ENCODE data around the gene GINS2. TPM values are rescaled to one million over a fixed set of nuclear protein-coding genes. Genes with fewer than 3 reads are reported as not detected.

GINS2 gene
- total and polyA plus RNA-seq, 2 of the 4 experiments (the other 2 are of a cell fraction) = 12.0 to 13.4 TPM

- no peak for TF ChIP-seq MXI1 (IDR thresholded peaks at IDR 0.05; ENCODE audit: borderline replicate concordance, low read depth, low read length)
Measured at GRCh38 chr16:85736921-85737320, 48.2 kb upstream of the GINS2 start (continued).

- BruUV-seq (replicated peaks) = no TSS peak
- H2BK5ac ChIP-seq (ENCODE audit: low read depth, low read length, poor library complexity, severe bottlenecking) = no peak overlapping the region
- in situ Hi-C loops (cut with MboI; ENCODE audit: low sequenced_read_pairs) (no loop called here), intact Hi-C loops (cut with micrococcal nuclease) (no loop called here), dilution Hi-C loops (cut with HindIII; ENCODE audit: low sequenced_read_pairs, unreplicated experiment) (no loop called here)
- POLR2A ChIA-PET (ENCODE audit: unreplicated experiment) = no interaction called here
- H2AFZ ChIP-seq (replicated peaks; ENCODE audit: low read length, poor library complexity) = no peak overlapping the region
- peaks cover 2 to 5% of the 10 kb centered on the region in 2 experiments; a peak in 3 of 4 replicates for H3K79me1 ChIP-seq (ENCODE audit: low read depth in 1 of 2, low read length in 2 of 2)
- TF ChIP-seq NFE2L2 (IDR thresholded peaks at IDR 0.05; ENCODE audit: low read depth, low read length) (no peak), POLR2A (IDR thresholded peaks at IDR 0.05; ENCODE audit: low read depth, low read length) (no peak), CHD1 (IDR thresholded peaks at IDR 0.05; ENCODE audit: low read depth, low read length) (no peak), RCOR1 (IDR thresholded peaks at IDR 0.05; ENCODE audit: insufficient replicate concordance, low read length) (no peak), MXI1 (IDR thresholded peaks at IDR 0.05; ENCODE audit: borderline replicate concordance, low read depth, low read length) (no peak), RAD21 (IDR thresholded peaks at IDR 0.05; ENCODE audit: low read length) (no peak), RFX5 (IDR thresholded peaks at IDR 0.05; ENCODE audit: low read depth, low read length) (no peak), ELK1 (IDR thresholded peaks at IDR 0.05; ENCODE audit: borderline replicate concordance, low read depth, low read length) (no peak), CEBPB (IDR thresholded peaks at IDR 0.05; ENCODE audit: low read depth, low read length) (no peak), SMC3 (IDR thresholded peaks at IDR 0.05; ENCODE audit: low read depth, low read length) (no peak), FOS (IDR thresholded peaks at IDR 0.05; ENCODE audit: low read depth, low read length) (no peak), BHLHE40 (IDR thresholded peaks at IDR 0.05; ENCODE audit: low read depth, low read length) (no peak)
- H2BK15ac ChIP-seq (ENCODE audit: low read depth, low read length) = no peak overlapping the region
- no peak overlapping the region for H3K23ac ChIP-seq (ENCODE audit: low read depth, low read length)
- H3K4ac ChIP-seq (ENCODE audit: low read depth, low read length) = no peak overlapping the region
- H3K36me3 ChIP-seq (ENCODE audit: control insufficient read depth, insufficient read depth, low read length) = no peaks in the 10 kb centered on the region; the same call in 1 of the 2 replicates
- H3K9me1 ChIP-seq (ENCODE audit: insufficient read depth, low read length) = peaks cover 5% of the 10 kb centered on the region; the same call in 1 of the 2 replicates
- H2AK9ac ChIP-seq (replicated peaks; ENCODE audit: low read depth, low read length, poor library complexity) = peak overlapping the region; percentile 40
- DNase-seq = no peak
- no peak for ATAC-seq (ENCODE audit: low read depth)
- no peak overlapping the region for H2BK20ac ChIP-seq (ENCODE audit: low read depth, low read length)
- no peak overlapping the region for H3K9ac ChIP-seq (ENCODE audit: low read depth, low read length)
- no peaks in the 10 kb centered on the region for H3K27me3 ChIP-seq (ENCODE audit: control insufficient read depth, insufficient read depth, low read length)
- no peak overlapping the region for H4K5ac ChIP-seq (ENCODE audit: low read depth, low read length)
- no peaks in the 10 kb centered on the region for H3K4me1 ChIP-seq (ENCODE audit: control insufficient read depth, insufficient read depth, low read length)
- no peak overlapping the region for H3K4me2 ChIP-seq (ENCODE audit: low read depth, low read length)
- 80% methylated on average over 2 of the region's 6 CpGs; no CpG with 5 or more reads in 1 of the 2 experiments for WGBS, 2 experiments (ENCODE audit: extremely low coverage in 2 of 2, insufficient read length in 1 of 2)
- H3K56ac ChIP-seq (ENCODE audit: extremely low read depth, insufficient read depth, low read length) = no peak overlapping the region
- H4K8ac ChIP-seq (ENCODE audit: low read depth in 2 of 2, low read length in 2 of 2) = no peak overlapping the region
- H3K18ac ChIP-seq (ENCODE audit: low read depth, low read length) = no peak overlapping the region
- CTCF ChIA-PET = no interaction called here
- H3K27ac ChIP-seq (ENCODE audit: insufficient read depth, low read length) = no peak overlapping the region
- no peaks in the 10 kb centered on the region for H3K9me3 ChIP-seq (ENCODE audit: control insufficient read depth, insufficient read depth, low read length)
- no peak overlapping the region for H2BK120ac ChIP-seq (ENCODE audit: low read depth, low read length)
- H4K91ac ChIP-seq (ENCODE audit: insufficient read depth, low read depth, low read length) = no peak overlapping the region
- no peak overlapping the region for H3K4me3 ChIP-seq (ENCODE audit: insufficient read depth, low read depth, low read length)
- no peak overlapping the region for H3K14ac ChIP-seq (replicated peaks; ENCODE audit: low read depth, low read length)
- H2AK5ac ChIP-seq (ENCODE audit: low read depth, low read length) = no peak overlapping the region
- no peaks in the 10 kb centered on the region; the same call in 1 of the 2 replicates for H4K20me1 ChIP-seq (ENCODE audit: insufficient read depth, low read length)
Measured at GRCh38 chr16:85735946-85736345, 47.2 kb upstream of the GINS2 start.
